AG04449 (cell line): ENCODE results near the gene FAM3A.

ENCODE experiments used
- CTCF ChIA-PET: fragments of 350-600 bp; formaldehyde crosslinking; extraction: SDS; loops from one replicate; lab custom pipeline; 2021; ENCODE audit warnings: antibody characterized with exemption; lab: Yijun Ruan, JAX
- POLR2A ChIA-PET: fragments of 400-600, 350-600 bp; formaldehyde crosslinking; extraction: SDS; loops from one replicate; lab custom pipeline; 2020; ENCODE audit warnings: antibody characterized with exemption, inconsistent platforms; lab: Yijun Ruan, JAX
- DNase-seq: peaks from one replicate; pipeline ENCODE4 v3.0.0-alpha.2; 2010; ENCODE audit warnings: low read depth, low spot score
- H3K4me3 ChIP-seq: 2 replicates; pipeline ENCODE4 v1.5.1; 2011; ENCODE audit warnings: low read depth, mild to moderate bottlenecking, control low read depth, low read length
- TF ChIP-seq, protein P1 (sequence below): IDR thresholded peaks from one replicate; pipeline ENCODE4 v1.5.1; 2011; ENCODE audit warnings: mild to moderate bottlenecking, moderate library complexity, low read length, control low read depth, inconsistent platforms; ENCODE audit not compliant: insufficient read depth; ENCODE audit errors: missing control alignments

The FAM3A gene

GRCh38 chrX:154476821-154477220, 39.2 kb downstream of the FAM3A start:
- H3K4me3 ChIP-seq, result no peak overlapping the region
- TF ChIP-seq, protein P1, sequence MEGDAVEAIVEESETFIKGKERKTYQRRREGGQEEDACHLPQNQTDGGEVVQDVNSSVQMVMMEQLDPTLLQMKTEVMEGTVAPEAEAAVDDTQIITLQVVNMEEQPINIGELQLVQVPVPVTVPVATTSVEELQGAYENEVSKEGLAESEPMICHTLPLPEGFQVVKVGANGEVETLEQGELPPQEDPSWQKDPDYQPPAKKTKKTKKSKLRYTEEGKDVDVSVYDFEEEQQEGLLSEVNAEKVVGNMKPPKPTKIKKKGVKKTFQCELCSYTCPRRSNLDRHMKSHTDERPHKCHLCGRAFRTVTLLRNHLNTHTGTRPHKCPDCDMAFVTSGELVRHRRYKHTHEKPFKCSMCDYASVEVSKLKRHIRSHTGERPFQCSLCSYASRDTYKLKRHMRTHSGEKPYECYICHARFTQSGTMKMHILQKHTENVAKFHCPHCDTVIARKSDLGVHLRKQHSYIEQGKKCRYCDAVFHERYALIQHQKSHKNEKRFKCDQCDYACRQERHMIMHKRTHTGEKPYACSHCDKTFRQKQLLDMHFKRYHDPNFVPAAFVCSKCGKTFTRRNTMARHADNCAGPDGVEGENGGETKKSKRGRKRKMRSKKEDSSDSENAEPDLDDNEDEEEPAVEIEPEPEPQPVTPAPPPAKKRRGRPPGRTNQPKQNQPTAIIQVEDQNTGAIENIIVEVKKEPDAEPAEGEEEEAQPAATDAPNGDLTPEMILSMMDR, result no peak
- ChIA-PET CTCF (interaction anchor here (1.1 to 2.9 kb wide), 3 partner anchors 9 to 18 kb away, joined by 3 to 9 read pairs (median 4); partner anchors contain the start of gene UBL4A), POLR2A (interaction anchor here (0.6 to 1.4 kb wide), 3 partner anchors 13 to 507 kb away, joined by 3 to 4 read pairs (median 4); partner anchors contain the start of gene SLC10A3)
- DNase-seq, result no peak

DNA sequence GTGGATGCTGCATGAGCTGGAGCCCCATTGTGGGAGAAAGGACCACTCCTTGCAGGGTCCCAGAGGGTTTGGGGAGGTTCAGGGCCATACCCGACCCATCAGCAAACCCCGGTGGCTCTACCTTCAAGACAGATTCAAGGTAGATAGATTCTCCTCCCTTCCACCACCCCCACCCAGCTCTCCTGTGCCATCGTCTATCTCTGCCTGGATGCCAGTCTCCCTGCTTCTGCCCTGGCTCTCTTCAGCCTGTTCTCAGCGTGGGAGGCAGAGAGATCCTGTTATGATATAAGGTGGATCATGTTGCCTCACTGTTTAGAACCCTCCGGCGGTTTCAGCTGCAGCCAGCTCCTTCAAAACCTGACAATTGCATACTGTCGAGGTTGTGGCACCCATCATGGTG, 42.3 kb downstream of the FAM3A start:
- ChIA-PET POLR2A (interaction anchor here (1.2 kb wide), 1 partner anchor 11 kb away, joined by 3 read pairs; no protein-coding TSS in a partner anchor), CTCF (no interaction called here)
- no peak overlapping the region for H3K4me3 ChIP-seq
- no peak for DNase-seq
- TF ChIP-seq, protein P1, result no peak

GRCh38 chrX:154472685-154473632, 43.1 kb downstream of the FAM3A start:
- H3K4me3 ChIP-seq, result no peak overlapping the region
- no peak for DNase-seq
- CTCF ChIA-PET, result no interaction called here
- TF ChIP-seq, protein P1, result no peak
- POLR2A ChIA-PET, result interaction anchor here (1.2 kb wide), 2 partner anchors 9 to 12 kb away, joined by 3 read pairs; no protein-coding TSS in a partner anchor

DNA sequence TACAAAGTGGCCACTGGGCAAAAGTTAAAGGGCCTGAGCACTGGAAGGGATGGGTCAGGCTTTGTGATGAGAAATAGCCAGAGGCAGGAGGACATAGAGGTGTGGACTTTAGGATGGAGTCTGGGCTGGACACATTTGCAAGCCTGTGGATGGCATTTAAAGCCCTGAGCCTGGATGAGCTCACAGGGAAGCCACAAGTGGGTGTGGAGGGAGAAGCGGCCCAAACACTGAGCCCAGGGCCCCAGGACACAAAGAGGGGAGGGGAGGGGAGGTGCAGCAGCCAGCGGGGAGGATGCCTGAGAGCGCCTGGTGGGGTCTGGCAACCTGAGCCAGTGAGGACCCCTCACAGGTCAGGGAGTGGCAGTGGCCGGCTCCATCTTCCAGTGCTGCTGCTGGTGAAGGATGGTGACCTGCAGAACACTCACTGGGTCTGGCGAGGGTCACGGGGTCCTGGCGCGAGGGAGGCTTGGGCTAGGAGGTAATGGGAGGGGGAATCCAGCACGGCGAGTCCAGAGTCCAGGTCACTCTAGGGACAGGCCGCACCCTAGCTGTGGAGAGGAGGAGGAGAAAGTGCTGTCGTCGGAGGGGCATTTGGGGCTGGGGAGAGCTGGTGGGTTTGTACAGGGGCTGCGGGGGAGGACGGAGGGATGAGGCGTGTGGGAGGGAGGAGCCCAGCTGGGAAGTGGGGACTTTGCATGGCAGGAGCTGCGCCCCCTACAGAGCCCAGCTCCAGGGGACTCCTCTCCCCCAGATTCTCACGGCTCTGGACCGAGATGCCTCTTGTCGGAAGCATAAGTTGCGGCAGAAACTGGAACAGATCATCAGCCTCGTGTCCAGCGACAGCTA, 44.0 kb downstream of the FAM3A start:
- ChIA-PET CTCF (no interaction called here), POLR2A (interaction anchor here (1.2 kb wide), 1 partner anchor 8 kb away, joined by 3 read pairs; no protein-coding TSS in a partner anchor)
- DNase-seq, result no peak
- no peak overlapping the region for H3K4me3 ChIP-seq
- TF ChIP-seq, protein P1, result no peak

DNA sequence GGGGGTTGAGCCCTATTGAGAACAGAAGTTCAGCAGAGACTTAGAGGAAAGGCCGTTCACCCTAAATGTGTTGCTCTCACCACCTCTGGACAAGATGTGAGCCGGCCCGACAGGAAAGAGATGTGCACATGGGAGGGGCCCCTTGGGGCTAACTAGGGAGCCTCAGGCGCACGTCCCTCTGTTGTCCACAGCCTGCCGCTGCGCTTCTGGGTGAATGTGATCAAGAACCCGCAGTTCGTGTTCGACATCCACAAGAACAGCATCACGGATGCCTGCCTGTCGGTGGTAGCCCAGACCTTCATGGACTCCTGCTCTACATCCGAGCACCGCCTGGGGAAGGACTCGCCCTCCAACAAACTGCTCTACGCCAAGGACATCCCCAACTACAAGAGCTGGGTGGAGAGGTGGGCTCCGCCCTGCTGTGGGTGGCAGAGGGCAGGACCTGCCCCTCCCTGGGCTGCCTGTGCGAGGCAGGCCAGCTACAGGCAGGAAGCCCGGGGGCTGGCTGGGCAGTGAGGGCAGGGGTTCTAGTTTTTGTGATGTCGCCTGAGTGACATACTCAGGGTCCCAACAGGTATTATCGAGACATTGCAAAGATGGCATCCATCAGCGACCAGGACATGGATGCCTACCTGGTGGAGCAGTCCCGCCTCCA, 45.0 kb downstream of the FAM3A start:
- POLR2A ChIA-PET, result no interaction called here
- CTCF ChIA-PET, result no interaction called here
- TF ChIP-seq, protein P1, result no peak
- no peak for DNase-seq
- no peak overlapping the region for H3K4me3 ChIP-seq
